HEK293 (cell line): ENCODE measurements around the gene ADAMTS14.

Experiments
- CTCF ChIA-PET: fragments of 350-600 bp; formaldehyde crosslinking; extraction: SDS; loops from one replicate; lab custom pipeline; 2021; ENCODE audit warnings: antibody characterized with exemption; lab: Yijun Ruan, JAX
- POLR2A ChIA-PET: fragments of 300-600 bp; formaldehyde crosslinking; extraction: SDS; loops from one replicate; lab custom pipeline; 2020; ENCODE audit warnings: antibody characterized with exemption, inconsistent platforms; lab: Yijun Ruan, JAX
- H3K27ac ChIP-seq: fragments of 200-500 bp; sonication (Bioruptor generic); 2 replicates; pipeline ENCODE4 v1.5.1; 2014; ENCODE audit warnings: low read depth, low read length, control low read depth, inconsistent platforms; ENCODE audit errors: extremely low read depth
- H3K36me3 ChIP-seq, 2 experiments: fragments of 200-500 bp in 1 of 2; sonication (Bioruptor generic) in 1 of 2; 1 replicate in 1 of 2; 2 replicates in 1 of 2; pipeline ENCODE4 v1.5.1; 2014 to 2017; ENCODE audit warnings: inconsistent platforms in 2 of 2, low read length in 2 of 2; ENCODE audit not compliant: control insufficient read depth in 2 of 2, insufficient read depth in 1 of 2
- H3K4me1 ChIP-seq: fragments of 200-500 bp; sonication (Bioruptor generic); 2 replicates; pipeline ENCODE4 v1.5.1; 2014; ENCODE audit warnings: mild to moderate bottlenecking, low read length, inconsistent platforms; ENCODE audit not compliant: control insufficient read depth, insufficient read depth
- H3K4me3 ChIP-seq: 2 replicates; pipeline ENCODE4 v1.5.1; 2011; ENCODE audit warnings: low read depth, mild to moderate bottlenecking, control low read depth, low read length, moderate library complexity
- H3K9me3 ChIP-seq: fragments of 200-500 bp; sonication (Bioruptor generic); 2 replicates; pipeline ENCODE4 v1.5.1; 2014; ENCODE audit warnings: low read depth, low read length, inconsistent platforms; ENCODE audit not compliant: control insufficient read depth, insufficient read depth
- HOXA7 ChIP-seq: sonication (generic); formaldehyde crosslinking; IDR thresholded peaks from 2 replicates; pipeline ENCODE4 v1.8.1; 2022; ENCODE audit warnings: missing genetic modification reagents, borderline replicate concordance
- HOXC10 ChIP-seq: sonication (generic); formaldehyde crosslinking; IDR thresholded peaks from 2 replicates; pipeline ENCODE4 v1.8.1; 2023; ENCODE audit warnings: mild to moderate bottlenecking, missing genetic modification reagents
- SP2 ChIP-seq: fragments of 450-650 bp; formaldehyde crosslinking; IDR thresholded peaks from 2 replicates; pipeline ENCODE4 v1.5.1; 2016; ENCODE audit warnings: missing biosample characterization, missing genetic modification characterization
- WT1 ChIP-seq: fragments of 450-650 bp; formaldehyde crosslinking; IDR thresholded peaks from 2 replicates; pipeline ENCODE4 v1.5.1; 2016; ENCODE audit warnings: missing biosample characterization, missing genetic modification characterization
- ZFP69B ChIP-seq: fragments of 450-650 bp; formaldehyde crosslinking; IDR thresholded peaks from 2 replicates; pipeline ENCODE4 v1.5.1; 2016; ENCODE audit warnings: missing biosample characterization, missing genetic modification characterization
- ZNF132 ChIP-seq: fragments of 450-650 bp; formaldehyde crosslinking; IDR thresholded peaks from 2 replicates; pipeline ENCODE4 v1.5.1; 2017; ENCODE audit warnings: missing biosample characterization, missing genetic modification characterization, borderline replicate concordance
- ZNF175 ChIP-seq: fragments of 450-650 bp; formaldehyde crosslinking; IDR thresholded peaks from 2 replicates; pipeline ENCODE4 v1.5.1; 2016; ENCODE audit warnings: missing biosample characterization, missing genetic modification characterization
- ZNF184 ChIP-seq: fragments of 450-650 bp; IDR thresholded peaks from 2 replicates; pipeline ENCODE4 v1.5.1; 2018; ENCODE audit warnings: missing biosample characterization, mild to moderate bottlenecking, missing genetic modification characterization
- ZNF211 ChIP-seq: fragments of 450-650 bp; formaldehyde crosslinking; IDR thresholded peaks from 2 replicates; pipeline ENCODE4 v1.5.1; 2016; ENCODE audit warnings: low read depth, missing biosample characterization, missing genetic modification characterization
- ZNF302 ChIP-seq: fragments of 450-650 bp; formaldehyde crosslinking; IDR thresholded peaks from 2 replicates; pipeline ENCODE4 v1.5.1; 2016; ENCODE audit warnings: missing biosample characterization, missing genetic modification characterization, low read depth
- ZNF354C ChIP-seq: fragments of 450-650 bp; formaldehyde crosslinking; IDR thresholded peaks from 2 replicates; pipeline ENCODE4 v1.5.1; 2016; ENCODE audit warnings: missing biosample characterization, missing genetic modification characterization, low read depth, borderline replicate concordance
- ZNF37A ChIP-seq: fragments of 450-650 bp; IDR thresholded peaks from 2 replicates; pipeline ENCODE4 v1.5.1; 2018; ENCODE audit warnings: missing biosample characterization, missing genetic modification characterization
- ZNF510 ChIP-seq: fragments of 450-650 bp; formaldehyde crosslinking; IDR thresholded peaks from 2 replicates; pipeline ENCODE4 v1.5.1; 2018; ENCODE audit warnings: mild to moderate bottlenecking, missing genetic modification characterization, missing biosample characterization; ENCODE audit not compliant: insufficient replicate concordance
- ZNF560 ChIP-seq: fragments of 450-650 bp; formaldehyde crosslinking; IDR thresholded peaks from 2 replicates; pipeline ENCODE4 v1.5.1; 2017; ENCODE audit warnings: missing biosample characterization, missing genetic modification characterization, borderline replicate concordance
- ZNF626 ChIP-seq: fragments of 450-650 bp; sonication (Bioruptor Pico); formaldehyde crosslinking; IDR thresholded peaks from 2 replicates; pipeline ENCODE4 v1.5.1; 2018; ENCODE audit warnings: missing biosample characterization, missing genetic modification characterization, inconsistent platforms
- ZNF747 ChIP-seq: fragments of 450-650 bp; formaldehyde crosslinking; IDR thresholded peaks from 2 replicates; pipeline ENCODE4 v1.5.1; 2016; ENCODE audit warnings: missing biosample characterization, missing genetic modification characterization
- ZNF792 ChIP-seq: fragments of 450-650 bp; formaldehyde crosslinking; IDR thresholded peaks from 2 replicates; pipeline ENCODE4 v1.5.1; 2016; ENCODE audit warnings: missing biosample characterization, missing genetic modification characterization
- ZNF830 ChIP-seq: fragments of 450-650 bp; IDR thresholded peaks from 2 replicates; pipeline ENCODE4 v1.5.0; 2018; ENCODE audit warnings: missing biosample characterization, missing genetic modification characterization, low read depth, mild to moderate bottlenecking, moderate library complexity
- ZSCAN30 ChIP-seq: fragments of 450-650 bp; IDR thresholded peaks from 2 replicates; pipeline ENCODE4 v1.5.1; 2018; ENCODE audit warnings: missing biosample characterization, mild to moderate bottlenecking, missing genetic modification characterization, moderate library complexity
- ZXDB ChIP-seq: fragments of 450-650 bp; formaldehyde crosslinking; IDR thresholded peaks from 2 replicates; pipeline ENCODE4 v1.5.1; 2016; ENCODE audit warnings: missing biosample characterization, missing genetic modification characterization
- TF ChIP-seq, protein P1 (sequence below): fragments of 450-650 bp; formaldehyde crosslinking; IDR thresholded peaks from 2 replicates; pipeline ENCODE4 v1.5.1; 2016; ENCODE audit warnings: missing biosample characterization, missing genetic modification characterization
- TF ChIP-seq, protein P2 (sequence below): fragments of 450-650 bp; formaldehyde crosslinking; IDR thresholded peaks from 2 replicates; pipeline ENCODE4 v1.5.1; 2016; ENCODE audit warnings: missing biosample characterization, missing genetic modification characterization
- TF ChIP-seq, protein P3 (sequence below): fragments of 450-650 bp; formaldehyde crosslinking; IDR thresholded peaks from 2 replicates; pipeline ENCODE4 v1.5.1; 2016; ENCODE audit warnings: missing biosample characterization, missing genetic modification characterization
- TF ChIP-seq, protein P4 (sequence below): fragments of 450-650 bp; formaldehyde crosslinking; IDR thresholded peaks from 2 replicates; pipeline ENCODE4 v1.5.1; 2016; ENCODE audit warnings: missing biosample characterization, missing genetic modification characterization
- TF ChIP-seq, protein P5 (sequence below): fragments of 450-650 bp; formaldehyde crosslinking; IDR thresholded peaks from 2 replicates; pipeline ENCODE4 v1.5.1; 2017; ENCODE audit warnings: missing biosample characterization, missing genetic modification characterization
- TF ChIP-seq, protein P6 (sequence below): fragments of 450-650 bp; formaldehyde crosslinking; IDR thresholded peaks from 2 replicates; pipeline ENCODE4 v1.5.1; 2016; ENCODE audit warnings: missing biosample characterization, missing genetic modification characterization

Gene ADAMTS14

DNA sequence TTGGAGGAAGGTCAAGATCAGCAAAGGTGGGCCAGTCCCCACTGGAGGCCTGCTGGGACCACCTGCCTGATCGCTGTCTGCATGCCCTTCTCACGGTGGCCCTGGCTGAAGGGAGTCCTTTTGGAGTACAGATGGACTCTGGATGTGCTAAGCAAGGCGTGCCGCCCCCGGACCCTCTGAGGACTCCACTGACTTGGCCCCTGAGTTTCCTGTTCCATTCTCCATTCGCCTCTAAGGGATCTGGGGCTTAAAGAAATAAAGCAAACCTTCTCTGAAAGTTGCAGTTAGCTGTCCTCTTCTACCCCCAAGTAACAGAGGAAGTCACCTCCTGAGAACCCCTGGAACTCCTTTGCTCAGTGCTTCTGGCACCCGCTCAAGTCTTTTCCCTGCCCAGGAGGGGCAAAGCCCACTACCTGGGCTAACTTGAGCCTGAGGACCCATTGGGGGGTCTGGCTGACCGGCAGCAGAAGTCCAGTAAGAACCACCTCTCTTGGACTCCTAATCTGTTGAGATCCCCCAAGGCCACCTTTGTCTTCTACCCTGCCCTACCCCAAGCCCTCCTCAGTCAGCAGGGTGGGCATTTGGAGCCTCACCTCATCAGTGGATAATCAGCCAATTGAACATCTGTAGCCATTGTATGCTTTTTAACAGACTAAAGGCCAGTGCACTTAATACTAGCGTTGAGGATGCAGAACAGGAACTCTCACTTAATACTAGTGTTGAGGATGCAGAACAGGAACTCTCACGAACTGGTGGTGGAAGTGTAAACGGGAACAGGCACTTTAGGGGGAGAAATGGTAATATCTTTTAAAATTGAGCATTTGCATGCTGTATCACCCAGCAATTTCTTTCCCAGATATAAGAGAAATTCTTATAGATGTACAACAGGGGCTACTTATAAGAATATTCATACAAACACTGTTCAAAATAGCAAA is 110.7 kb downstream of the ADAMTS14 start:
- Histone ChIP-seq H3K4me1 (no peaks in the 10 kb centered on the region), H3K4me3 (no peak overlapping the region), H3K36me3 (no peaks in the 10 kb centered on the region), H3K9me3 (no peaks in the 10 kb centered on the region), H3K27ac (no peak overlapping the region)
- ChIA-PET POLR2A (no interaction called here), CTCF (interaction anchor here (0.5 to 1.0 kb wide), 3 partner anchors 23 to 309 kb away, joined by 3 read pairs; no protein-coding TSS in a partner anchor)
- TF ChIP-seq ZNF792 (tag by site-specific recombination) (no peak), ZNF175 (tag by site-specific recombination) (no peak), ZNF830 (no peak), ZNF37A (tag by site-specific recombination) (no peak), WT1 (tag by site-specific recombination) (no peak), HOXA7 (CRISPR knock-in tag) (no peak), ZNF747 (no peak), ZNF626 (tag by site-specific recombination) (no peak), ZNF184 (tag by site-specific recombination) (no peak), ZNF354C (tag by site-specific recombination) (no peak), ZNF560 (no peak), ZFP69B (no peak), ZSCAN30 (no peak)
- TF ChIP-seq, protein P1, sequence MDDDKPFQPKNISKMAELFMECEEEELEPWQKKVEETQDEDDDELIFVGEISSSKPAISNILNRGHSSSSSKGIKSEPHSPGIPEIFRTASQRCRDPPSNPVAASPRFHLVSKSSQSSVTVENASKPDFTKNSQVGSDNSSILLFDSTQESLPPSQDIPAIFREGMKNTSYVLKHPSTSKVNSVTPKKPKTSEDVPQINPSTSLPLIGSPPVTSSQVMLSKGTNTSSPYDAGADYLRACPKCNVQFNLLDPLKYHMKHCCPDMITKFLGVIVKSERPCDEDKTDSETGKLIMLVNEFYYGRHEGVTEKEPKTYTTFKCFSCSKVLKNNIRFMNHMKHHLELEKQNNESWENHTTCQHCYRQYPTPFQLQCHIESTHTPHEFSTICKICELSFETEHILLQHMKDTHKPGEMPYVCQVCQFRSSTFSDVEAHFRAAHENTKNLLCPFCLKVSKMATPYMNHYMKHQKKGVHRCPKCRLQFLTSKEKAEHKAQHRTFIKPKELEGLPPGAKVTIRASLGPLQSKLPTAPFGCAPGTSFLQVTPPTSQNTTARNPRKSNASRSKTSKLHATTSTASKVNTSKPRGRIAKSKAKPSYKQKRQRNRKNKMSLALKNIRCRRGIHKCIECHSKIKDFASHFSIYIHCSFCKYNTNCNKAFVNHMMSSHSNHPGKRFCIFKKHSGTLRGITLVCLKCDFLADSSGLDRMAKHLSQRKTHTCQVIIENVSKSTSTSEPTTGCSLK (tag by site-specific recombination), result no peak
- TF ChIP-seq, protein P2, sequence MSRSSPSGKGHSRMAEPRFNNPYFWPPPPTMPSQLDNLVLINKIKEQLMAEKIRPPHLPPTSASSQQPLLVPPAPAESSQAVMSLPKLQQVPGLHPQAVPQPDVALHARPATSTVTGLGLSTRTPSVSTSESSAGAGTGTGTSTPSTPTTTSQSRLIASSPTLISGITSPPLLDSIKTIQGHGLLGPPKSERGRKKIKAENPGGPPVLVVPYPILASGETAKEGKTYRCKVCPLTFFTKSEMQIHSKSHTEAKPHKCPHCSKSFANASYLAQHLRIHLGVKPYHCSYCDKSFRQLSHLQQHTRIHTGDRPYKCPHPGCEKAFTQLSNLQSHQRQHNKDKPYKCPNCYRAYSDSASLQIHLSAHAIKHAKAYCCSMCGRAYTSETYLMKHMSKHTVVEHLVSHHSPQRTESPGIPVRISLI, result no peak
- TF ChIP-seq, protein P3, sequence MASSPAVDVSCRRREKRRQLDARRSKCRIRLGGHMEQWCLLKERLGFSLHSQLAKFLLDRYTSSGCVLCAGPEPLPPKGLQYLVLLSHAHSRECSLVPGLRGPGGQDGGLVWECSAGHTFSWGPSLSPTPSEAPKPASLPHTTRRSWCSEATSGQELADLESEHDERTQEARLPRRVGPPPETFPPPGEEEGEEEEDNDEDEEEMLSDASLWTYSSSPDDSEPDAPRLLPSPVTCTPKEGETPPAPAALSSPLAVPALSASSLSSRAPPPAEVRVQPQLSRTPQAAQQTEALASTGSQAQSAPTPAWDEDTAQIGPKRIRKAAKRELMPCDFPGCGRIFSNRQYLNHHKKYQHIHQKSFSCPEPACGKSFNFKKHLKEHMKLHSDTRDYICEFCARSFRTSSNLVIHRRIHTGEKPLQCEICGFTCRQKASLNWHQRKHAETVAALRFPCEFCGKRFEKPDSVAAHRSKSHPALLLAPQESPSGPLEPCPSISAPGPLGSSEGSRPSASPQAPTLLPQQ (tag by site-specific recombination), result no peak
- TF ChIP-seq, protein P4, sequence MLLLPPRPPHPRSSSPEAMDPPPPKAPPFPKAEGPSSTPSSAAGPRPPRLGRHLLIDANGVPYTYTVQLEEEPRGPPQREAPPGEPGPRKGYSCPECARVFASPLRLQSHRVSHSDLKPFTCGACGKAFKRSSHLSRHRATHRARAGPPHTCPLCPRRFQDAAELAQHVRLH (tag by site-specific recombination), result no peak
- TF ChIP-seq, protein P5, sequence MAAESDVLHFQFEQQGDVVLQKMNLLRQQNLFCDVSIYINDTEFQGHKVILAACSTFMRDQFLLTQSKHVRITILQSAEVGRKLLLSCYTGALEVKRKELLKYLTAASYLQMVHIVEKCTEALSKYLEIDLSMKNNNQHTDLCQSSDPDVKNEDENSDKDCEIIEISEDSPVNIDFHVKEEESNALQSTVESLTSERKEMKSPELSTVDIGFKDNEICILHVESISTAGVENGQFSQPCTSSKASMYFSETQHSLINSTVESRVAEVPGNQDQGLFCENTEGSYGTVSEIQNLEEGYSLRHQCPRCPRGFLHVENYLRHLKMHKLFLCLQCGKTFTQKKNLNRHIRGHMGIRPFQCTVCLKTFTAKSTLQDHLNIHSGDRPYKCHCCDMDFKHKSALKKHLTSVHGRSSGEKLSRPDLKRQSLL, result no peak

DNA sequence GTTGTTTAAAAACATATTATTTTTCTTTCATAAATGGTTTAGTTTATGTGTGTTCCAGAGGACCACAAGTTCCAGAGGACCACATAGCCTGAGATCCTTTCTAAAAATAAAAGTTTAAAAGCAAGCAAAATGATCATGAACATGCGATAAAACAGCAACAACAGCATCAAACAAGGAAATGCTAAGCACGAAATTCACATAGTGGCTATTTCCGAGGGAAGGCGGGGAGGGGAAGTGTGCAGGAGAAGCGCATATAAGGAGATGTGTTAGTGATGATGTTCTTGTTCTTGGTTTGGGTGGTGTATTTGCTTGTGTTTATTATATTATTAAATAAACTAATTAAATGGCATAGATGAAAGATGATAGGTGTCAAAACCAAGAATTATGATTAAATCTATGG is 111.7 kb downstream of the ADAMTS14 start:
- no peaks in the 10 kb centered on the region for H3K9me3 ChIP-seq
- no peaks in the 10 kb centered on the region for H3K4me1 ChIP-seq
- no peaks in the 10 kb centered on the region for H3K36me3 ChIP-seq
- TF ChIP-seq ZNF302 (tag by site-specific recombination) (no peak), ZNF211 (no peak), ZXDB (tag by site-specific recombination) (no peak), ZNF132 (no peak), SP2 (tag by site-specific recombination) (no peak), ZNF510 (tag by site-specific recombination) (no peak), HOXC10 (CRISPR knock-in tag) (no peak)
- TF ChIP-seq, protein P6, sequence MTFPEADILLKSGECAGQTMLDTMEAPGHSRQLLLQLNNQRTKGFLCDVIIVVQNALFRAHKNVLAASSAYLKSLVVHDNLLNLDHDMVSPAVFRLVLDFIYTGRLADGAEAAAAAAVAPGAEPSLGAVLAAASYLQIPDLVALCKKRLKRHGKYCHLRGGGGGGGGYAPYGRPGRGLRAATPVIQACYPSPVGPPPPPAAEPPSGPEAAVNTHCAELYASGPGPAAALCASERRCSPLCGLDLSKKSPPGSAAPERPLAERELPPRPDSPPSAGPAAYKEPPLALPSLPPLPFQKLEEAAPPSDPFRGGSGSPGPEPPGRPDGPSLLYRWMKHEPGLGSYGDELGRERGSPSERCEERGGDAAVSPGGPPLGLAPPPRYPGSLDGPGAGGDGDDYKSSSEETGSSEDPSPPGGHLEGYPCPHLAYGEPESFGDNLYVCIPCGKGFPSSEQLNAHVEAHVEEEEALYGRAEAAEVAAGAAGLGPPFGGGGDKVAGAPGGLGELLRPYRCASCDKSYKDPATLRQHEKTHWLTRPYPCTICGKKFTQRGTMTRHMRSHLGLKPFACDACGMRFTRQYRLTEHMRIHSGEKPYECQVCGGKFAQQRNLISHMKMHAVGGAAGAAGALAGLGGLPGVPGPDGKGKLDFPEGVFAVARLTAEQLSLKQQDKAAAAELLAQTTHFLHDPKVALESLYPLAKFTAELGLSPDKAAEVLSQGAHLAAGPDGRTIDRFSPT, result no peak
- H3K27ac ChIP-seq, result no peak overlapping the region
- H3K4me3 ChIP-seq, result no peak overlapping the region
- ChIA-PET POLR2A (no interaction called here), CTCF (no interaction called here)
